ENCODE data around the gene PIEZO2.
A peak's percentile ranks its signal among the peaks of the same experiment; 100 is the strongest.
"Not testable (repeated sequence)": the region's sequence is repeated elsewhere in the genome, so short reads cannot be mapped to it uniquely, and the experiment has no call there.

PIEZO2 gene

GRCh38 chr18:10935588-10935987 lies 213.8 kb downstream of the PIEZO2 start:
- peaks cover under 1% of the 10 kb centered on the region for H3K4me1 Mint-ChIP-seq
- no peak overlapping the region for H3K27ac Mint-ChIP-seq
- no peaks in the 10 kb centered on the region for H3K36me3 Mint-ChIP-seq (ENCODE audit: low read depth)
- no peak for DNase-seq
- H3K4me3 Mint-ChIP-seq: no peak overlapping the region
- H3K9me3 Mint-ChIP-seq: no peaks in the 10 kb centered on the region
- no peak for TF ChIP-seq CTCF (IDR thresholded peaks at IDR 0.05)
- H3K27me3 Mint-ChIP-seq (ENCODE audit: low read depth, poor library complexity): peaks cover 6% of the 10 kb centered on the region

- H3K27ac Mint-ChIP-seq; H3K9me3 Mint-ChIP-seq; H3K27me3 Mint-ChIP-seq (ENCODE audit: low read depth, poor library complexity); H3K4me3 Mint-ChIP-seq; DNase-seq; H3K36me3 Mint-ChIP-seq (ENCODE audit: low read depth): not testable (repeated sequence)
- peaks cover 20% of the 10 kb centered on the region for H3K4me1 Mint-ChIP-seq
Measured at GRCh38 chr18:10933648-10934047, 215.7 kb downstream of the PIEZO2 start.

GRCh38 chr18:10930076-10930475 lies 219.3 kb downstream of the PIEZO2 start:
- no peak for DNase-seq
- Mint-ChIP-seq H3K9me3 (no peaks in the 10 kb centered on the region), H3K27ac (no peak overlapping the region), H3K27me3 (ENCODE audit: low read depth, poor library complexity) (peaks cover 10% of the 10 kb centered on the region), H3K4me3 (no peak overlapping the region), H3K4me1 (peaks cover 55% of the 10 kb centered on the region), H3K36me3 (ENCODE audit: low read depth) (no peaks in the 10 kb centered on the region)
- TF ChIP-seq CTCF (IDR thresholded peaks at IDR 0.05): no peak

GRCh38 chr18:10928772-10929373 lies 220.5 kb downstream of the PIEZO2 start:
- Mint-ChIP-seq H3K4me3 (peak overlapping the region; percentile 64), H3K27ac (peak overlapping the region; percentile 89)

GRCh38 chr18:10928011-10928771 lies 221.2 kb downstream of the PIEZO2 start:
- H3K9me3 Mint-ChIP-seq: no peaks in the 10 kb centered on the region
- TF ChIP-seq CTCF (IDR thresholded peaks at IDR 0.05): no peak
- peak overlapping the region; percentile 89 for H3K27ac Mint-ChIP-seq
- DNase-seq: no peak
- peak overlapping the region; percentile 64 for H3K4me3 Mint-ChIP-seq
- H3K36me3 Mint-ChIP-seq (ENCODE audit: low read depth): no peaks in the 10 kb centered on the region
- peaks cover 56% of the 10 kb centered on the region for H3K4me1 Mint-ChIP-seq
- H3K27me3 Mint-ChIP-seq (ENCODE audit: low read depth, poor library complexity): peaks cover 10% of the 10 kb centered on the region

More at GRCh38 chr18:10928772-10929373, 220.5 kb downstream of the PIEZO2 start:
- TF ChIP-seq CTCF (IDR thresholded peaks at IDR 0.05): no peak
- Mint-ChIP-seq H3K9me3 (no peaks in the 10 kb centered on the region), H3K27me3 (ENCODE audit: low read depth, poor library complexity) (peaks cover 10% of the 10 kb centered on the region), H3K36me3 (ENCODE audit: low read depth) (no peaks in the 10 kb centered on the region), H3K4me1 (peaks cover 56% of the 10 kb centered on the region)
- no peak for DNase-seq

- Mint-ChIP-seq H3K4me3 (peak overlapping the region; percentile 41), H3K27ac (peak overlapping the region; percentile 58), H3K36me3 (ENCODE audit: low read depth) (no peaks in the 10 kb centered on the region), H3K4me1 (peaks cover 58% of the 10 kb centered on the region), H3K9me3 (no peaks in the 10 kb centered on the region), H3K27me3 (ENCODE audit: low read depth, poor library complexity) (peaks cover 10% of the 10 kb centered on the region)
- no peak for TF ChIP-seq CTCF (IDR thresholded peaks at IDR 0.05)
- no peak for DNase-seq
Measured at GRCh38 chr18:10927286-10927992, 221.9 kb downstream of the PIEZO2 start.

Data from nephron progenitor cell (in vitro differentiated cells).